Measurements from ENCODE around the gene ANGPTL4. TPM values are rescaled to one million over a fixed set of nuclear protein-coding genes. Genes with fewer than 3 reads are reported as not detected.
"Not testable (repeated sequence)": the region's sequence is repeated elsewhere in the genome, so short reads cannot be mapped to it uniquely, and the experiment has no call there.

ANGPTL4 gene
- total and polyA plus RNA-seq, 9 of the 15 experiments (the other 6 are each of a cell fraction or from before 2014, with no cell fraction given) = 0.05 to 0.77 (median 0.22) TPM; not detected in 4

DNA sequence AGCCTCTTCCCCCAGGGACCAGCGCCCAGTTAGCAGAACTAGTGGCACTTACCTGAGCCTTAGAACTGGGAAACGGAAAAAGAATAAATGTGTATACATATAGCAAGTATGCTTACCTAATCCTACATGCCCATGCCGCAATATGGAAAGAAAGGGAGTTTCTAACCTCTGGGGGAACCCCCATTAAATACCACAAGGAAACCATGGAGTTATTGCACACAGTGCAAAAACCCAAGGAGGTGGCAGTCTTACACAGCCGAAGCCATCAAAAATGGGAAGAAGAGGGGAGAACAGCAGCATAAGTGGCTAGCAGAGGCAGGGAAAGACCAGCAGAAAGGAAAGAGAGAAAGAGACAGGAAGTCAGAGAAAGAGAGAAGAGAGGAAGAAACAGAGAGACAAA, 20.6 kb downstream of the ANGPTL4 start:
- TF ChIP-seq, protein P1, sequence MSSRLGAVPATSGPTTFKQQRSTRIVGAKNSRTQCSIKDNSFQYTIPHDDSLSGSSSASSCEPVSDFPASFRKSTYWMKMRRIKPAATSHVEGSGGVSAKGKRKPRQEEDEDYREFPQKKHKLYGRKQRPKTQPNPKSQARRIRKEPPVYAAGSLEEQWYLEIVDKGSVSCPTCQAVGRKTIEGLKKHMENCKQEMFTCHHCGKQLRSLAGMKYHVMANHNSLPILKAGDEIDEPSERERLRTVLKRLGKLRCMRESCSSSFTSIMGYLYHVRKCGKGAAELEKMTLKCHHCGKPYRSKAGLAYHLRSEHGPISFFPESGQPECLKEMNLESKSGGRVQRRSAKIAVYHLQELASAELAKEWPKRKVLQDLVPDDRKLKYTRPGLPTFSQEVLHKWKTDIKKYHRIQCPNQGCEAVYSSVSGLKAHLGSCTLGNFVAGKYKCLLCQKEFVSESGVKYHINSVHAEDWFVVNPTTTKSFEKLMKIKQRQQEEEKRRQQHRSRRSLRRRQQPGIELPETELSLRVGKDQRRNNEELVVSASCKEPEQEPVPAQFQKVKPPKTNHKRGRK (tag; IDR thresholded peaks at IDR 0.05) = 0 out of 2 replicates have a peak, but pooled peaks have one; percentile 30
- H3K27me3 ChIP-seq (ENCODE audit: control insufficient read depth in 2 of 2, insufficient read depth in 2 of 2, low read length in 2 of 2); H2AFZ ChIP-seq (ENCODE audit: low read depth, low read length); POLR2A ChIA-PET; in situ Hi-C loops (cut with MboI); H3K4me2 ChIP-seq (ENCODE audit: insufficient read depth, low read length); H3K9me1 ChIP-seq (ENCODE audit: control insufficient read depth, insufficient read depth, low read length); DNase-seq (ENCODE audit: extremely low read depth in 1 of 4, low spot score in 3 of 4); H3K9me3 ChIP-seq (replicated peaks; ENCODE audit: control insufficient read depth, insufficient read depth, low read depth, low read length); BruUV-seq (replicated peaks); H3K4me3 ChIP-seq; ATAC-seq; intact Hi-C loops (cut with micrococcal nuclease); H3K9ac ChIP-seq (ENCODE audit: insufficient read depth in 1 of 2, low read depth in 2 of 2, low read length in 2 of 2); H3K27ac ChIP-seq (ENCODE audit: extremely low read depth, low read depth, low read length); H3K36me3 ChIP-seq (ENCODE audit: control insufficient read depth, insufficient read depth, low read length); FAIRE-seq; CTCF ChIA-PET (ENCODE audit: low intra/inter-chr PET ratio); H3K79me2 ChIP-seq (ENCODE audit: control insufficient read depth, insufficient read depth, low read length); H3K4me1 ChIP-seq (replicated peaks in 1 of 2; ENCODE audit: control insufficient read depth in 2 of 2, insufficient read depth in 2 of 2, low read length in 2 of 2); H4K20me1 ChIP-seq (replicated peaks; ENCODE audit: control insufficient read depth, insufficient read depth, low read length): not testable (repeated sequence)
- 51% methylated on average over 4 of the region's 4 CpGs for WGBS (ENCODE audit: insufficient coverage, low coverage, missing lambda C conversion rate)

DNA sequence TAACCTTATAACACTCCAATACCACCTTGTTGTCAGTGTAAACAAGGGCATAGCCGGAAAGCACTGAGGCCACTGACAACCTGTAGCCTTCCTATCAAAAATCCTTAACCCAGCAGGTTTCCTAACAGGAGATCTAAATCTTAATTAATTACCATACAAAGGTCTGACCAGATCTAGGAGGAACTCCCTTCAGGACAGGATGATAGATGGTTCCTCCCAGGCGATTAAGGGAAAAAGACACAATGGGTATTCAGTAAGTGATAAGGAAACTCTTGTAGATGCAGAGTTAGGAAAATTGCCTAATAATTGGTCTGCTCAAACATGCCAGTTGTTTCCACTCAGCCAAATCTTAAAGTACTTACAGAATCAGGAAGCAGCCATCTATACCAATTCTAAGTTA, 21.1 kb downstream of the ANGPTL4 start:
- H3K9ac ChIP-seq (ENCODE audit: insufficient read depth in 1 of 2, low read depth in 2 of 2, low read length in 2 of 2); POLR2A ChIA-PET; ATAC-seq; H3K9me3 ChIP-seq (replicated peaks; ENCODE audit: control insufficient read depth, insufficient read depth, low read depth, low read length); H3K4me1 ChIP-seq (replicated peaks in 1 of 2; ENCODE audit: control insufficient read depth in 2 of 2, insufficient read depth in 2 of 2, low read length in 2 of 2); H3K36me3 ChIP-seq (ENCODE audit: control insufficient read depth, insufficient read depth, low read length); H3K27ac ChIP-seq (ENCODE audit: extremely low read depth, low read depth, low read length); DNase-seq (ENCODE audit: extremely low read depth in 1 of 4, low spot score in 3 of 4); H3K4me3 ChIP-seq; H3K27me3 ChIP-seq (ENCODE audit: control insufficient read depth in 2 of 2, insufficient read depth in 2 of 2, low read length in 2 of 2); H3K9me1 ChIP-seq (ENCODE audit: control insufficient read depth, insufficient read depth, low read length); in situ Hi-C loops (cut with MboI); BruUV-seq (replicated peaks); intact Hi-C loops (cut with micrococcal nuclease); H2AFZ ChIP-seq (ENCODE audit: low read depth, low read length); H3K4me2 ChIP-seq (ENCODE audit: insufficient read depth, low read length); H3K79me2 ChIP-seq (ENCODE audit: control insufficient read depth, insufficient read depth, low read length); H4K20me1 ChIP-seq (replicated peaks; ENCODE audit: control insufficient read depth, insufficient read depth, low read length); FAIRE-seq; TF ChIP-seq PBX2 (CRISPR knock-in tag; IDR thresholded peaks at IDR 0.05; ENCODE audit: low read depth): not testable (repeated sequence)
- WGBS (ENCODE audit: insufficient coverage, low coverage, missing lambda C conversion rate) = 40% methylated on average over 2 of the region's 2 CpGs
- CTCF ChIA-PET (ENCODE audit: low intra/inter-chr PET ratio) = interaction anchor here (0.6 kb wide), 1 partner anchor 13 kb away, joined by 4 read pairs; no protein-coding TSS in a partner anchor
- TF ChIP-seq MEIS2 (IDR thresholded peaks at IDR 0.05; ENCODE audit: partially characterized antibody) = peak; percentile 65
- peak; percentile 58 for TF ChIP-seq PBX2 (tag; conservative IDR thresholded peaks at IDR 0.05; ENCODE audit: low read depth)

DNA sequence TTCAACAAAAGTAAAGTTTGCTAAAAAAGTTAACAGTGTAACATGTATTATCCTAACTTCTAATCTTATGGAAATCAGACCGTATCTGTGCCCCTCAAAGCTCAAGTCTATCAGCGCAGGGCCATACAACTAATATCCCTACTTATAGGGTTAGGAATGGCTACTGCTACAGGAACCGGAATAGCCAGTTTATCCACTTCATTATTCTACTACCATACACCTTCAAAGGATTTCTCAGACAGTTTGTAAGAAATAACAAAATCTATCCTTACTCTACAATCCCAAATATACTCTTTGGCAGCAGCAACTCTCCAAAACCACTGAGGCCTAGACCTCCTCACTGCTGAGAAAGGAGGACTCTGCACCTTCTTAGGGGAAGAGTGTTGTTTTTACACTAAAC, 21.6 kb downstream of the ANGPTL4 start:
- ATAC-seq; H3K4me1 ChIP-seq (replicated peaks in 1 of 2; ENCODE audit: control insufficient read depth in 2 of 2, insufficient read depth in 2 of 2, low read length in 2 of 2); H2AFZ ChIP-seq (ENCODE audit: low read depth, low read length); DNase-seq (ENCODE audit: extremely low read depth in 1 of 4, low spot score in 3 of 4); H3K4me3 ChIP-seq; H3K9ac ChIP-seq (ENCODE audit: insufficient read depth in 1 of 2, low read depth in 2 of 2, low read length in 2 of 2); H3K36me3 ChIP-seq (ENCODE audit: control insufficient read depth, insufficient read depth, low read length); POLR2A ChIA-PET; H4K20me1 ChIP-seq (replicated peaks; ENCODE audit: control insufficient read depth, insufficient read depth, low read length); H3K9me1 ChIP-seq (ENCODE audit: control insufficient read depth, insufficient read depth, low read length); H3K27me3 ChIP-seq (ENCODE audit: control insufficient read depth in 2 of 2, insufficient read depth in 2 of 2, low read length in 2 of 2); intact Hi-C loops (cut with micrococcal nuclease); in situ Hi-C loops (cut with MboI); H3K27ac ChIP-seq (ENCODE audit: extremely low read depth, low read depth, low read length); H3K9me3 ChIP-seq (replicated peaks; ENCODE audit: control insufficient read depth, insufficient read depth, low read depth, low read length); BruUV-seq (replicated peaks); H3K79me2 ChIP-seq (ENCODE audit: control insufficient read depth, insufficient read depth, low read length); FAIRE-seq; H3K4me2 ChIP-seq (ENCODE audit: insufficient read depth, low read length): not testable (repeated sequence)
- CTCF ChIA-PET (ENCODE audit: low intra/inter-chr PET ratio) = interaction anchor here (0.6 kb wide), 1 partner anchor 13 kb away, joined by 4 read pairs; no protein-coding TSS in a partner anchor
- 79% methylated on average over 3 of the region's 3 CpGs for WGBS (ENCODE audit: insufficient coverage, low coverage, missing lambda C conversion rate)
